SK-N-SH treated with all-trans-retinoic acid at 6 μM for 48 hours (cell line): ENCODE results near the gene TWF2.

ENCODE experiments used
- RARB ChIP-seq: fragments of 250-450 bp; sonication (Bioruptor Pico); IDR thresholded peaks from 2 replicates; pipeline ENCODE4 v1.8.0; 2021; ENCODE audit warnings: mild to moderate bottlenecking, moderate library complexity
- ZNF70 ChIP-seq: fragments of 450-650 bp; formaldehyde crosslinking; IDR thresholded peaks from 2 replicates; pipeline ENCODE4 v1.5.0; 2020; ENCODE audit warnings: mild to moderate bottlenecking, moderate library complexity
- TF ChIP-seq, protein P1 (sequence below): fragments of 250-450 bp; sonication (Bioruptor Pico); IDR thresholded peaks from 2 replicates; pipeline ENCODE4 v1.8.0; 2020; ENCODE audit warnings: mild to moderate bottlenecking, moderate library complexity, borderline replicate concordance

DNA sequence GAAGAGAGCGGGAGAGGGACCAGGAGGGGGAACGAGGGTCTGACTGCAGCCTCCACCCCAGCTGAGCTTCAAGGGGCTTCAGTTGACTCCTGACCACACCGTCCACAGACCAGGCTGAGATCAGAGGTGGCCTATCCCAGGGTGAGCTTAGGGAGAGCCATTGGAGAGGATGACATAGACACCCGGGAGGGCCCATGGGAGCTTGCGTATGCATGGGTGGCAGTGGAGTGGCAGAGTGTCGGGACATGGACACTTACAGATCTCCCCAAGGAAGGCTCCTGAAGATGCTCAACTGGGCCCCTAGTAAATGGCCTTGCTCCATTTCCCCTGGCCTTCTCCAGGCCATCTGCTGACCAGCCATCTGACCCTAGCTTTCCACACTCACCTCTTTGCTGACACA is 53.6 kb downstream of the TWF2 start:
- TF ChIP-seq RARB (CRISPR knock-in tag) (no peak), ZNF70 (CRISPR knock-in tag) (no peak)
- TF ChIP-seq, protein P1, sequence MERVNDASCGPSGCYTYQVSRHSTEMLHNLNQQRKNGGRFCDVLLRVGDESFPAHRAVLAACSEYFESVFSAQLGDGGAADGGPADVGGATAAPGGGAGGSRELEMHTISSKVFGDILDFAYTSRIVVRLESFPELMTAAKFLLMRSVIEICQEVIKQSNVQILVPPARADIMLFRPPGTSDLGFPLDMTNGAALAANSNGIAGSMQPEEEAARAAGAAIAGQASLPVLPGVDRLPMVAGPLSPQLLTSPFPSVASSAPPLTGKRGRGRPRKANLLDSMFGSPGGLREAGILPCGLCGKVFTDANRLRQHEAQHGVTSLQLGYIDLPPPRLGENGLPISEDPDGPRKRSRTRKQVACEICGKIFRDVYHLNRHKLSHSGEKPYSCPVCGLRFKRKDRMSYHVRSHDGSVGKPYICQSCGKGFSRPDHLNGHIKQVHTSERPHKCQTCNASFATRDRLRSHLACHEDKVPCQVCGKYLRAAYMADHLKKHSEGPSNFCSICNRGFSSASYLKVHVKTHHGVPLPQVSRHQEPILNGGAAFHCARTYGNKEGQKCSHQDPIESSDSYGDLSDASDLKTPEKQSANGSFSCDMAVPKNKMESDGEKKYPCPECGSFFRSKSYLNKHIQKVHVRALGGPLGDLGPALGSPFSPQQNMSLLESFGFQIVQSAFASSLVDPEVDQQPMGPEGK (CRISPR knock-in tag): no peak
